ENCODE data around the gene ZSCAN30. TPM values are rescaled to one million over a fixed set of nuclear protein-coding genes. Genes with fewer than 3 reads are reported as not detected.

The ZSCAN30 gene
- 5.9 TPM for total RNA-seq

DNA sequence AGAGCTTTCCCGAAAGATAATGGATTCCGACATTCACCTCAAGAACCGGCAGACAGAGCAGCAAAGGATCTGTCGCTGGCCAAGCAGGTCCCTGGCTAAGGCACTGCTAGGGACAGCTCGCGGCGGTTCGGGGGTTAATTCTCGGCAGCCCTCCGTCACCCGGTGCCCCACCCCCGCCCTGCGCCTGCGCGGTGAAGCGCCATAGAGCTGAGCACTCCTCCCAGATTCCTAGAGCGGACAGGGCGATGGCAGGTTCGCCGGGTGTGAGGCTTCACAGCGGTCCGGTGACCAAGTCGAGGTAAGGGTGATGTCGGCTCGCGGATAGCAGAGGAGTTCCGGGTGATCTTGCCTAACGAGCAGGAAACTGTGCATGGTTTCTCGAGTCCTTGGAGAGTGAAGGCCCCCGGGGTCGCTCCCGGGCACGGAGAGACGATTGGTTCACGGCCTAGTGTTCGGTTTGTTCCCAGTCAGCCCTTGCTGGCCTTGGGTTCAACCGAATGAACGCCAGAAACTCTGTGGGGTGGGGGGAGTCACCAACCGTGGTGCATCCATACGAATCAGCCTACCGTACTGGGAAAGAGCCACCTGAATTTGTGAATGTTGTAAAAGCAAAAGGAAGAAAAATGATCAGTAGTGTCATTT, at the start of gene ZSCAN30:
ZSCAN30 (minus strand) TSS at position 136 of the 642 bp plus-strand sequence. CDS start 25,877 bp downstream, outside the sequence.
- peak; percentile 100 for ATAC-seq

DNA sequence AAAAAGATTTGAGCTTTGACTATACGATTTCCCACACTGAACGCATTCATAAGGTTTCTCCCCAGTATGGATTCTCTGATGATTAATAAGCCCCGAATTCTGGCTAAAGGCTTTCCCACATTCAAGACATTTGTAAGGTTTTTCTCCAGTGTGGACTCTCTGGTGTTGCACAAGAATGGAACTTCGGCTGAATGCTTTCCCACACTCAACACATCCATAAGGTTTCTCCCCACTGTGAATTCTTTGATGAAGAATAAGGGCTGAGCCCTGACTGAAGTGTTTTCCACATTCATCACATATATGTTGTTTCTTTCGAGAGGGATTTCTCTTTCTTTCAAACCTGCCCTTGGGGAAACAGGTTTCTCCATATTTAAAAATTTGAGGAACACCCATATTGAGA, 47.3 kb upstream of the ZSCAN30 start:
- ATAC-seq, result no peak

GRCh38 chr18:35335866-35336265, 45.8 kb upstream of the ZSCAN30 start:
- ATAC-seq, result no peak

DNA sequence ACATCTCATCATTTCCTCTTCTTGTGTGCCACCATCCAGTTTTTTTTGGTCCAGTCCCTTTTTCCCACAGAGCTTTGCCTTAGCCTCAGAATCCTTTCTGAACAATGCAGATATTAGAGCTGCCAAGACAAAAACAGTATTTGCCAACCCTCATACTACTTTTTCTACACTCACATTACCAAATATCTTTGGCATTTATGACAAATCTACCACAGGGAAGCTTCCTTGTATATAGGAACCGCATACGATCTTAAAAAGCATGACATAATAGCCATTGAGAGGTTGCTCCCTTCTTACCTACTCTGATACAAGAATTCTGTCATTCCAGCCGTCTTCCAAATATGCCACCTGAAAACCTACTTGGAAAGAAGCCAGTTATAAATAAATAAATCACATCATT, 44.8 kb upstream of the ZSCAN30 start:
- ATAC-seq, result no peak

DNA sequence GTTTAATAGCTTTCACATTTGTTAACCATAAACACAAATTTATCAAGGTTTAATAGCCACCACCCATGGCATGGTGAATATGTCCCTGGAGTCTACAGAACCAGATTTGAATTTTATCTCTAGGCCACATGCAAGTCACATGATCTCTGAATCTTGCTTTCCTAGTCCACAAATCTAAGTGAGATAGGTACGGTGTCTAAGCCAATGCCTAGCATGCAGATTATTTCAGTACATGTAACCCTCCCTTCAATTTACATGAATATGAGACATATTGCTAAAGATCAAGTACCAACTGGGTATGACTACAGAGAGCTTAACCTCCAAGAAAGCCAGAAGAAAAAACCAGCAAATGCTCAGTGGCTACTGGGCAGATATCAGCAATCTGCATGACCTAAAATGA, 44.2 kb upstream of the ZSCAN30 start:
- no peak for ATAC-seq

DNA sequence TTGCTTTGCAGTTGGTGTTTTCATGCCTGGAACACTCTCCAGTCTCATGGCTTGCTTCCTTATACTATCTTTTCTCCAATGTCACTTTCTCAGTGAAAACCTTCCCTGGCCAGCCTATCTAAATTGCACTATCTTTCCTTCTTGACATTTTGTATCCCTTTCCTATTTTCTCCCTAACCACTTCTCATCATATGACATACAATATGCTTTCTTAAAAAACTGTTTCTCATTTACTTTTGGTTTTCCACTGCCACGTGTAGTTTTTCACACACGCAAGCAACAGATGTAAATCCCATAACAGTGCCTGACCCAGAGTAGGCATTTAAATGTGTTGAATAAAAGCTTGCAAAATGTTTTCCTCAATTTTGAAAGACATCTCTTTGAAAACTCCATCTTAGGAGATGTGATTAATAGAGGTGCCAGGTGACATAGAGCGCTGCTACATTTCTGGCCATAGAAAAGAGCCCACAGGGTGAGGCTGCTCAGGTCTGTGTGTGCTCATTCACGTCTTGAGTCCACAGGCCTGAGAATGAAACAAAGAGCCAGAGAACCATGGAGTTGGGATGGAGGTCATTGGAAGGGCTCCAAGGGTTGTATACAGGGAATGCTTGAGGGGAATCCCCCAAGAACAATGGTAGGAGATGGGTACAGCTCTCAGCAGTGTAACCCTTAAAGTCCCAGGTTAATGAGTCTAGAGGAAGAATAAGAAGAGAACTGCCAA, 41.5 kb upstream of the ZSCAN30 start:
- peak; percentile 11 for ATAC-seq

GRCh38 chr18:35328868-35329267, 38.8 kb upstream of the ZSCAN30 start:
- ATAC-seq, result no peak

- ATAC-seq, result no peak
Observed at GRCh38 chr18:35326695-35327387, 36.8 kb upstream of the ZSCAN30 start.

GRCh38 chr18:35324926-35325655, 35.1 kb upstream of the ZSCAN30 start:
- ATAC-seq, result no peak

GRCh38 chr18:35322486-35323458, 32.7 kb upstream of the ZSCAN30 start:
- ATAC-seq, result peak; percentile 96

DNA sequence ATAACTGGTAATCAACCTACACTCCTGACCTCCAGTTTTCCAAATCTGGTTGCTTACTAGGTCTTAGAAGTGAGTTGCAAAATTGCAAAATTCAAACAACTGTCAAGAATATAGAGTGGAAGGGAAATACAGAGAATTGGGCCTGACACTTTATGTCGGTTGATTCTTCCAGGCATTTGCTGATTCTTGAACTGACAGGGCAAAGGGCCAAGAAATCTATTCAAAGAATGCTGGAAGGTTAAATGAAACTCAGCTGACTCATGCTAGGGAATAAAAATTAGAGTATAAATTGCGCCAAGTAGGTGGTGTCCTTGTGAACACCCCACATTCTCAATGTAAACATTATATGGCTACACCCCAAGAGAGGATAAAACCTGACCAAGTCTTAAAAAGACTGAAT, 21.5 kb upstream of the ZSCAN30 start:
- ATAC-seq, result peak; percentile 46

DNA sequence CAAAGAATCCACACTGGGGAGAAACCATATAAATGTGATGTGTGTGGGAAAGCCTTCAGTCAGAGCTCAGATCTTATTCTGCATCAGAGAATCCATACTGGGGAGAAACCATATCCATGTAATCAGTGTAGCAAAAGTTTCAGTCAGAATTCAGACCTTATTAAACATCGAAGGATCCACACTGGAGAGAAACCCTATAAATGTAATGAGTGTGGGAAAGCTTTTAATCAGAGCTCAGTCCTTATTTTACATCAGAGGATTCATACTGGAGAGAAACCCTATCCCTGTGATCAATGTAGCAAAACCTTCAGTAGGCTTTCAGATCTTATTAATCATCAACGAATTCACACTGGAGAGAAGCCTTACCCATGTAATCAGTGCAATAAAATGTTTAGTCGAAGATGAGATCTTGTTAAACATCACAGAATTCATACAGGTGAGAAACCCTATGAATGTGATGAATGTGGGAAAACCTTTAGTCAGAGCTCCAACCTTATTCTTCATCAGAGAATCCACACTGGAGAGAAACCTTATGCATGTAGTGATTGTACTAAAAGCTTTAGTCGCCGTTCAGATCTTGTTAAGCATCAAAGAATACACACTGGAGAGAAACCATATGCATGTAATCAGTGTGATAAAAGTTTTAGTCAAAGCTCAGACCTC, 16.7 kb upstream of the ZSCAN30 start:
- no peak for ATAC-seq

DNA sequence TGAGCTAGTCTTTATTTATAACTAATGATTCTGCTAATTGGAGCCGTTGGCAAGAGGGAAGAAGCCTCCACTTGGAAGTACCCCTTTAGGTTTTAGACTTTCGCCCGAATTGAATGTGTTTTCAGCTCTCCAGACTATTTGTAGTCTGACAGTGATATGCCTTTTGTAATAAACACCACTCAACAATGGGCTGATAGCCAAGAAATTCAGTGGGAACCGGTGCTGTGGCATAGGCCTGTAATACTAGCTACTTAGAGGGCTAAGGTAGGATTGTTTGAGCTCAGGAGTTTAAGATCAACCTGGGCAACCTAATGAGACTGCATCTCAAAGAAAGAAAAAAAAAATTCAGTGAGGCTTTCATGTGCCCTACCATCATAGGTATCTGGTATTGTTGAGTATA, 13.6 kb upstream of the ZSCAN30 start:
- ATAC-seq, result no peak

GRCh38 chr18:35296060-35296459, 6.0 kb upstream of the ZSCAN30 start:
- no peak for ATAC-seq

DNA sequence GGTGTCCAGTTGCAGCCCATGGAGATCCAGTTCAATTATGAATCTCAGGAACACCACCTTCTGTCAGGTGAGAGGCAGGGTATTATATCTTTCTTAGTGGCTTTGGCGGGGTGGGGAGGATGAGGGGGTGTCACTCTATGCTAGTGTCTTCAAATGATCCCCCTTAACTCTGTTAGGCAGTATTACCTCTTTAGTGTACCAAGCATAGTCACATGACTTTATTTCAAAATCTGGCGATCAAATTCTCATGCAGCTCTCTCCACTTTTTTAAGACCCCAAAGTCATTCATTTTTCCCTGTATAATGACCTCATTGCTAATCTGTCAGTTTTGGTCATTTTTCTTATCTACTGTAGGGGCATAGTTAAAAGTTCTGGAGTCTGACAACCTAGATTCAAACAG, 1.1 kb upstream of the ZSCAN30 start:
- ATAC-seq, result no peak

- ATAC-seq, result peak; percentile 17
Observed at GRCh38 chr18:35289727-35290093, 319 bp downstream of the ZSCAN30 start.

- no peak for ATAC-seq
Observed at GRCh38 chr18:35289293-35289692, 736 bp downstream of the ZSCAN30 start.

DNA sequence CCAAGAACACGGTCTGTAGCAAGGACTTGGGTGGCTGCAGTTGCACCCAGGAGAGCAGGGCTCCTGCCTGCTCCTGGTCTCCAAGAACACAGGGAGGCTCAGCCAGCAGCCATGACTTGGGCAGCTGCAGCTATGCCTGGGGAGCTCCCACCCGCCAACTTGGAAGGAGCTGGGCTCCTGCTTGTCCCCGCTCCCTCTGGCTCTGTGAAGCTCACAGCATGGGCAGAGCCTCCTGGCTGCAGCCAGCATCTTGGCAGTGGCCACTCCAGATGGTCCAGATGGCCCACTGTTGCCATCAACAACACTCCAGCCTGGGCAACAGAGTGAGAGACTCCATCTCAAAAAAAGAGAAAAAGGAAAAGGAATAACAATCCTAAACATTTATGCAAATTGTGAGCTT, 5.2 kb downstream of the ZSCAN30 start:
- ATAC-seq, result no peak

- ATAC-seq, result no peak
Observed at GRCh38 chr18:35283923-35284794, 5.9 kb downstream of the ZSCAN30 start.

GRCh38 chr18:35282353-35282752, 7.7 kb downstream of the ZSCAN30 start:
- peak; percentile 83 for ATAC-seq

Measured in esophagus mucosa (tissue), 1 donor.